MCF 10A (cell line): ENCODE measurements around the gene DDX18. TPM values are rescaled to one million over a fixed set of nuclear protein-coding genes. Genes with fewer than 3 reads are reported as not detected.
A peak's percentile ranks its signal among the peaks of the same experiment; 100 is the strongest.
"Not testable (repeated sequence)": the region's sequence is repeated elsewhere in the genome, so short reads cannot be mapped to it uniquely, and the experiment has no call there.

Experiments
- BruUV-seq: library from RNA; stranded (reverse); fragments of 400-500 nt; replicated peaks from 2 replicates; lab custom pipeline; 2021; lab: Mats Ljungman, UMichigan
- CTCF ChIA-PET: fragments of 300-600 bp; sonication (Branson Sonifier 250); formaldehyde crosslinking; extraction: SDS; loops from one replicate; lab custom pipeline; 2021; ENCODE audit warnings: antibody characterized with exemption, inconsistent platforms; lab: Yijun Ruan, JAX
- POLR2A ChIA-PET: fragments of 300-600, 350-650 bp; sonication (Branson Sonifier 250); formaldehyde crosslinking; extraction: SDS; loops from one replicate; lab custom pipeline; 2020; ENCODE audit warnings: antibody characterized with exemption, inconsistent platforms; lab: Yijun Ruan, JAX
- DNase-seq: peaks from one replicate; pipeline ENCODE4 v3.0.0-alpha.2; 2018; ENCODE audit not compliant: unreplicated experiment
- H3K27ac Mint-ChIP-seq: one replicate; pipeline ENCODE4 v1.8.0; 2022; ENCODE audit warnings: mild to moderate bottlenecking, low read depth, mixed read lengths; ENCODE audit not compliant: unreplicated experiment
- H3K27me3 Mint-ChIP-seq: one replicate; pipeline ENCODE4 v1.8.0; 2022; ENCODE audit warnings: mixed read lengths; ENCODE audit not compliant: insufficient read depth, unreplicated experiment
- H3K36me3 Mint-ChIP-seq: one replicate; pipeline ENCODE4 v1.8.0; 2022; ENCODE audit warnings: mild to moderate bottlenecking, moderate library complexity, mixed read lengths; ENCODE audit not compliant: insufficient read depth, unreplicated experiment
- H3K4me1 Mint-ChIP-seq: one replicate; pipeline ENCODE4 v1.8.0; 2022; ENCODE audit warnings: mixed read lengths; ENCODE audit not compliant: insufficient read depth, unreplicated experiment
- H3K4me3 Mint-ChIP-seq: one replicate; pipeline ENCODE4 v1.8.0; 2022; ENCODE audit warnings: mild to moderate bottlenecking, moderate library complexity, mixed read lengths; ENCODE audit not compliant: unreplicated experiment
- H3K9me3 Mint-ChIP-seq: one replicate; pipeline ENCODE4 v1.8.0; 2022; ENCODE audit warnings: mixed read lengths; ENCODE audit not compliant: unreplicated experiment
- CTCF ChIP-seq: fragments of 200-600 bp; IDR thresholded peaks from one replicate; pipeline ENCODE4 v1.8.0; 2022; ENCODE audit warnings: antibody characterized with exemption, mild to moderate bottlenecking; ENCODE audit not compliant: unreplicated experiment
- intact Hi-C: fragments of 100-400 bp; cut with micrococcal nuclease; formaldehyde crosslinking; loops from 2 replicates; pipeline ENCODE4 v1.14.1; 2022
- total RNA-seq: library from RNA; stranded (reverse); gene quantifications from 2 replicates; pipeline ENCODE4 v1.2.3, GENCODE V29; 2022

DDX18 gene
- total RNA-seq, 1 experiment from 2014 or later, result 101 TPM

GRCh38 chr2:117786520-117786919, 28.0 kb upstream of the DDX18 start:
- Mint-ChIP-seq H3K9me3 (no peaks in the 10 kb centered on the region), H3K27me3 (no peaks in the 10 kb centered on the region)
- CTCF ChIA-PET, result interaction anchor here (0.6 to 2.5 kb wide), 13 partner anchors 9 to 1871 kb away, joined by 3 to 16 read pairs (median 3); partner anchors contain the start of gene DDX18

GRCh38 chr2:117789505-117789904, 25.0 kb upstream of the DDX18 start:
- intact Hi-C loops, result loop anchor here (5.0 kb wide), 1 partner anchor 1042 kb away; no protein-coding TSS in a partner anchor
- TF ChIP-seq CTCF, result no peak
- CTCF ChIA-PET, result no interaction called here
- no peaks in the 10 kb centered on the region for H3K36me3 Mint-ChIP-seq
- H3K27ac Mint-ChIP-seq, result no peak overlapping the region
- no peak for DNase-seq
- BruUV-seq, result no TSS peak
- H3K4me1 Mint-ChIP-seq, result no peaks in the 10 kb centered on the region
- no peaks in the 10 kb centered on the region for H3K27me3 Mint-ChIP-seq
- POLR2A ChIA-PET, result no interaction called here
- H3K4me3 Mint-ChIP-seq, result no peak overlapping the region
- no peaks in the 10 kb centered on the region for H3K9me3 Mint-ChIP-seq

More at GRCh38 chr2:117786520-117786919, 28.0 kb upstream of the DDX18 start:
- intact Hi-C loops, result loop anchor here (5.0 kb wide), 1 partner anchor 1039 kb away; no protein-coding TSS in a partner anchor
- no peak overlapping the region for H3K4me3 Mint-ChIP-seq
- no peaks in the 10 kb centered on the region for H3K4me1 Mint-ChIP-seq
- no peak for DNase-seq
- no peaks in the 10 kb centered on the region for H3K36me3 Mint-ChIP-seq
- no TSS peak for BruUV-seq
- H3K27ac Mint-ChIP-seq, result no peak overlapping the region
- TF ChIP-seq CTCF, result no peak
- POLR2A ChIA-PET, result interaction anchor here (0.7 kb wide), 1 partner anchor 967 kb away, joined by 3 read pairs; no protein-coding TSS in a partner anchor

GRCh38 chr2:117794668-117795067, 19.8 kb upstream of the DDX18 start:
- Mint-ChIP-seq H3K27ac (no peak overlapping the region), H3K27me3 (no peaks in the 10 kb centered on the region), H3K9me3 (no peaks in the 10 kb centered on the region), H3K36me3 (no peaks in the 10 kb centered on the region), H3K4me1 (no peaks in the 10 kb centered on the region), H3K4me3 (no peak overlapping the region)
- no TSS peak for BruUV-seq
- POLR2A ChIA-PET, result no interaction called here
- intact Hi-C loops, result no loop called here
- TF ChIP-seq CTCF, result no peak
- DNase-seq, result no peak
- CTCF ChIA-PET, result interaction anchor here (0.6 to 2.8 kb wide), 6 partner anchors 8 to 473 kb away, joined by 3 to 11 read pairs (median 4); partner anchors contain the start of gene DDX18

GRCh38 chr2:117801826-117802225, 12.7 kb upstream of the DDX18 start:
- Mint-ChIP-seq H3K9me3 (no peaks in the 10 kb centered on the region), H3K36me3 (no peaks in the 10 kb centered on the region), H3K27me3 (no peaks in the 10 kb centered on the region), H3K4me1 (no peaks in the 10 kb centered on the region), H3K27ac (no peak overlapping the region), H3K4me3 (no peak overlapping the region)
- no peak for TF ChIP-seq CTCF
- CTCF ChIA-PET, result no interaction called here
- no peak for DNase-seq
- POLR2A ChIA-PET, result no interaction called here
- intact Hi-C loops, result no loop called here
- no TSS peak for BruUV-seq

- POLR2A ChIA-PET, result interaction anchor here (1.2 to 1.5 kb wide), 2 partner anchors 9 to 11 kb away, joined by 3 to 6 read pairs; partner anchors contain the start of gene DDX18
Observed at GRCh38 chr2:117803644-117804325, 10.7 kb upstream of the DDX18 start.

More at GRCh38 chr2:117803644-117804325, 10.7 kb upstream of the DDX18 start:
- intact Hi-C loops, H3K27me3 Mint-ChIP-seq, H3K9me3 Mint-ChIP-seq, DNase-seq, H3K27ac Mint-ChIP-seq, BruUV-seq, H3K4me1 Mint-ChIP-seq, H3K36me3 Mint-ChIP-seq: not testable (repeated sequence)
- H3K4me3 Mint-ChIP-seq, result peak overlapping the region; percentile 70
- CTCF ChIA-PET, result interaction anchor here (0.7 to 1.6 kb wide), 8 partner anchors 9 to 200 kb away, joined by 3 to 7 read pairs (median 4); partner anchors contain the start of gene DDX18
